HepG2 (cell line): ENCODE measurements around the gene OR2S2. TPM values are rescaled to one million over a fixed set of nuclear protein-coding genes. Genes with fewer than 3 reads are reported as not detected.

Source experiments
- EHMT2 ChIP-seq: fragments of 200-600 bp; sonication (generic); IDR thresholded peaks from 2 replicates; pipeline ENCODE4 v1.7.0; 2017; ENCODE audit warnings: antibody characterized with exemption, low read depth, low read length, borderline replicate concordance
- ETS1 ChIP-seq: sonication (generic); formaldehyde crosslinking; IDR thresholded peaks from 2 replicates; pipeline ENCODE4 v1.4.0; 2020; ENCODE audit warnings: missing genetic modification reagents
- FOXK2 ChIP-seq: fragments of 450-650 bp; IDR thresholded peaks from 2 replicates; pipeline ENCODE4 v1.6.1; 2016
- GABPA ChIP-seq, 2 experiments: IDR thresholded peaks; 2 replicates each; pipeline ENCODE4 v1.6.1; 2011 to 2016; ENCODE audit warnings: low read depth in 2 of 2, low read length in 1 of 2, missing biosample characterization in 1 of 2, missing genetic modification characterization in 1 of 2
- GZF1 ChIP-seq: sonication (generic); formaldehyde crosslinking; IDR thresholded peaks from 2 replicates; pipeline ENCODE4 v1.5.1; 2020; ENCODE audit warnings: mild to moderate bottlenecking, missing genetic modification reagents
- HMGXB3 ChIP-seq: sonication (generic); formaldehyde crosslinking; IDR thresholded peaks from 2 replicates; pipeline ENCODE4 v1.4.0; 2020; ENCODE audit warnings: missing genetic modification reagents, borderline replicate concordance
- HNF1B ChIP-seq: sonication (generic); formaldehyde crosslinking; IDR thresholded peaks from 2 replicates; pipeline ENCODE4 v1.5.1; 2020; ENCODE audit warnings: mild to moderate bottlenecking, moderate library complexity, missing genetic modification reagents
- UBTF ChIP-seq: sonication (generic); formaldehyde crosslinking; IDR thresholded peaks from 2 replicates; pipeline ENCODE4 v1.4.0; 2020; ENCODE audit warnings: mild to moderate bottlenecking, missing genetic modification reagents
- YY1 ChIP-seq: IDR thresholded peaks from 2 replicates; pipeline ENCODE4 v1.6.1; 2011; ENCODE audit warnings: low read length, low read depth, moderate library complexity, mild to moderate bottlenecking; ENCODE audit not compliant: insufficient read depth, insufficient replicate concordance
- ZHX2 ChIP-seq, 2 experiments: sonication (generic) in 1 of 2; formaldehyde crosslinking in 1 of 2; IDR thresholded peaks; 2 replicates each; pipeline versions ENCODE4 v1.6.1 to v1.9.0; 2014 to 2022; ENCODE audit warnings: antibody characterized with exemption in 1 of 2, borderline replicate concordance in 1 of 2, inconsistent platforms in 1 of 2, low read depth in 1 of 2, missing genetic modification reagents in 1 of 2
- ZNF20 ChIP-seq: sonication (generic); formaldehyde crosslinking; IDR thresholded peaks from 2 replicates; pipeline ENCODE4 v1.4.0; 2020; ENCODE audit warnings: mild to moderate bottlenecking, moderate library complexity, missing genetic modification reagents
- ZNF749 ChIP-seq: sonication (generic); formaldehyde crosslinking; IDR thresholded peaks from 2 replicates; pipeline ENCODE4 v1.8.0; 2022; ENCODE audit warnings: mild to moderate bottlenecking, missing genetic modification reagents, moderate library complexity, borderline replicate concordance
- polyA plus RNA-seq, 8 experiments: library from polyadenylated mRNA; depleted of rRNA in 3 of 8; stranded (reverse) in 7 of 8; unstranded in 1 of 8; fragments of >200 nt; fragmentation: Illumina TruSeq in 4 of 8; extraction: Trizol in 4 of 8; gene quantifications; 2 replicates each; pipeline versions ENCODE4 v1.2.1 to v1.2.3, GENCODE V29; 2011 to 2016; ENCODE audit warnings: low read depth in 4 of 8, missing spikeins in 1 of 8, mixed read lengths in 1 of 8; ENCODE audit not compliant: insufficient read depth in 1 of 8
- total RNA-seq, 5 experiments: library from RNA; depleted of rRNA; stranded (reverse); fragments of >200 nt; fragmentation: Illumina TruSeq; extraction: Trizol; gene quantifications; 2 replicates each; pipeline ENCODE4 v1.2.3, GENCODE V29; 2016; ENCODE audit warnings: low read depth in 1 of 5

OR2S2 gene
- total and polyA plus RNA-seq, 2 of the 13 experiments (the other 11 are each of a cell fraction or from before 2014, with no cell fraction given), result not detected

- TF ChIP-seq ZNF20 (CRISPR knock-in tag) (no peak), GZF1 (CRISPR knock-in tag) (no peak), EHMT2 (no peak), ZNF749 (CRISPR knock-in tag) (no peak), YY1 (no peak), HNF1B (CRISPR knock-in tag) (peak; percentile 43; the same call in 1 of the 2 replicates), UBTF (CRISPR knock-in tag) (no peak), GABPA (IDR thresholded peaks at IDR 0.05; ENCODE audit: low read depth, low read length) (no peak), GABPA (CRISPR knock-in tag; IDR thresholded peaks at IDR 0.05; ENCODE audit: low read depth) (peak; percentile 34; the same call in 1 of the 2 replicates), FOXK2 (no peak), ETS1 (CRISPR knock-in tag) (no peak), HMGXB3 (CRISPR knock-in tag) (no peak), ZHX2 (IDR thresholded peaks at IDR 0.05; ENCODE audit: low read depth) (no peak), ZHX2 (CRISPR knock-in tag; IDR thresholded peaks at IDR 0.05; ENCODE audit: borderline replicate concordance) (no peak)
These were observed 37.8 kb downstream of the OR2S2 start (continued) for GRCh38 chr9:35920051-35920620.
